ENCODE data around the gene PTPRN2. TPM values are rescaled to one million over a fixed set of nuclear protein-coding genes. Genes with fewer than 3 reads are reported as not detected.
A peak's percentile ranks its signal among the peaks of the same experiment; 100 is the strongest.

PTPRN2 gene
- total RNA-seq, 1 experiment from 2014 or later: 3.8 TPM

- peak; percentile 47 to 68 for DNase-seq
- Histone ChIP-seq H3K27me3 (peaks cover 11% of the 10 kb centered on the region), H3K9me3 (replicated peaks) (no peaks in the 10 kb centered on the region), H3K27ac (no peak overlapping the region), H3K4me1 (no peaks in the 10 kb centered on the region), H3K36me3 (no peaks in the 10 kb centered on the region), H3K4me3 (no peak overlapping the region)
These were observed 712.1 kb downstream of the PTPRN2 start for GRCh38 chr7:157875230-157876179.

- H3K4me3 ChIP-seq: no peak overlapping the region
- H3K27me3 ChIP-seq: peaks cover 17% of the 10 kb centered on the region
- DNase-seq: no peak
- no peak overlapping the region for H3K27ac ChIP-seq
- H3K9me3 ChIP-seq (replicated peaks): no peaks in the 10 kb centered on the region; the same call in 1 of the 2 replicates
- H3K36me3 ChIP-seq: no peaks in the 10 kb centered on the region
- no peaks in the 10 kb centered on the region for H3K4me1 ChIP-seq
These were observed 712.8 kb downstream of the PTPRN2 start for GRCh38 chr7:157874870-157875229.

- no peak overlapping the region for H3K27ac ChIP-seq
- no peak overlapping the region for H3K4me3 ChIP-seq
- no peaks in the 10 kb centered on the region for H3K4me1 ChIP-seq
- no peak for DNase-seq
- no peaks in the 10 kb centered on the region; the same call in 1 of the 2 replicates for H3K9me3 ChIP-seq (replicated peaks)
- H3K27me3 ChIP-seq: peaks cover 17% of the 10 kb centered on the region
- no peaks in the 10 kb centered on the region for H3K36me3 ChIP-seq
These were observed 713.3 kb downstream of the PTPRN2 start for GRCh38 chr7:157874208-157874816.

GRCh38 chr7:157873664-157874063, 714.0 kb downstream of the PTPRN2 start:
- Histone ChIP-seq H3K27me3 (peaks cover 17% of the 10 kb centered on the region), H3K4me3 (no peak overlapping the region), H3K4me1 (no peaks in the 10 kb centered on the region), H3K9me3 (replicated peaks) (no peaks in the 10 kb centered on the region; the same call in 1 of the 2 replicates), H3K36me3 (no peaks in the 10 kb centered on the region), H3K27ac (no peak overlapping the region)
- no peak for DNase-seq

GRCh38 chr7:157873181-157873580, 714.4 kb downstream of the PTPRN2 start:
- Histone ChIP-seq H3K4me1 (no peaks in the 10 kb centered on the region), H3K27me3 (peaks cover 17% of the 10 kb centered on the region), H3K9me3 (replicated peaks) (no peaks in the 10 kb centered on the region; the same call in 1 of the 2 replicates), H3K4me3 (no peak overlapping the region), H3K27ac (no peak overlapping the region), H3K36me3 (no peaks in the 10 kb centered on the region)
- no peak for DNase-seq

- H3K27me3 ChIP-seq: peaks cover 17% of the 10 kb centered on the region
- H3K4me1 ChIP-seq: no peaks in the 10 kb centered on the region
- no peaks in the 10 kb centered on the region; the same call in 1 of the 2 replicates for H3K9me3 ChIP-seq (replicated peaks)
- H3K36me3 ChIP-seq: no peaks in the 10 kb centered on the region
- H3K27ac ChIP-seq: no peak overlapping the region
- no peak overlapping the region for H3K4me3 ChIP-seq
- no peak for DNase-seq
These were observed 715.2 kb downstream of the PTPRN2 start for GRCh38 chr7:157872447-157872846.

- no peak overlapping the region for H3K4me3 ChIP-seq
- peaks cover 17% of the 10 kb centered on the region for H3K27me3 ChIP-seq
- H3K4me1 ChIP-seq: no peaks in the 10 kb centered on the region
- H3K36me3 ChIP-seq: no peaks in the 10 kb centered on the region
- DNase-seq: no peak
- no peak overlapping the region for H3K27ac ChIP-seq
- H3K9me3 ChIP-seq (replicated peaks): no peaks in the 10 kb centered on the region; the same call in 1 of the 2 replicates
These were observed 715.9 kb downstream of the PTPRN2 start for GRCh38 chr7:157871681-157872080.

- Histone ChIP-seq H3K36me3 (no peaks in the 10 kb centered on the region), H3K9me3 (replicated peaks) (no peaks in the 10 kb centered on the region; the same call in 1 of the 2 replicates), H3K4me3 (no peak overlapping the region), H3K27me3 (peaks cover 10% of the 10 kb centered on the region), H3K4me1 (no peaks in the 10 kb centered on the region), H3K27ac (no peak overlapping the region)
- no peak for DNase-seq
These were observed 716.9 kb downstream of the PTPRN2 start for GRCh38 chr7:157870644-157871290.

GRCh38 chr7:157869793-157870192, 717.8 kb downstream of the PTPRN2 start:
- Histone ChIP-seq H3K4me3 (no peak overlapping the region), H3K27me3 (peaks cover 9% of the 10 kb centered on the region), H3K4me1 (no peaks in the 10 kb centered on the region), H3K27ac (no peak overlapping the region), H3K9me3 (replicated peaks) (no peaks in the 10 kb centered on the region; the same call in 1 of the 2 replicates), H3K36me3 (no peaks in the 10 kb centered on the region)
- no peak for DNase-seq

- Histone ChIP-seq H3K36me3 (no peaks in the 10 kb centered on the region), H3K4me1 (no peaks in the 10 kb centered on the region), H3K9me3 (replicated peaks) (no peaks in the 10 kb centered on the region; the same call in 1 of the 2 replicates), H3K4me3 (no peak overlapping the region), H3K27me3 (peaks cover 23% of the 10 kb centered on the region), H3K27ac (no peak overlapping the region)
- DNase-seq: no peak
These were observed 719.8 kb downstream of the PTPRN2 start for GRCh38 chr7:157867685-157868305.

GRCh38 chr7:157866336-157866924, 721.2 kb downstream of the PTPRN2 start:
- no peaks in the 10 kb centered on the region for H3K36me3 ChIP-seq
- peaks cover 23% of the 10 kb centered on the region for H3K27me3 ChIP-seq
- no peak for DNase-seq
- no peak overlapping the region for H3K27ac ChIP-seq
- no peaks in the 10 kb centered on the region for H3K4me1 ChIP-seq
- no peaks in the 10 kb centered on the region; the same call in 1 of the 2 replicates for H3K9me3 ChIP-seq (replicated peaks)
- no peak overlapping the region for H3K4me3 ChIP-seq

- H3K27ac ChIP-seq: no peak overlapping the region
- DNase-seq: no peak
- no peaks in the 10 kb centered on the region for H3K36me3 ChIP-seq
- peaks cover 27% of the 10 kb centered on the region for H3K27me3 ChIP-seq
- no peaks in the 10 kb centered on the region; the same call in 1 of the 2 replicates for H3K9me3 ChIP-seq (replicated peaks)
- H3K4me3 ChIP-seq: no peak overlapping the region
- H3K4me1 ChIP-seq: no peaks in the 10 kb centered on the region
These were observed 722.1 kb downstream of the PTPRN2 start for GRCh38 chr7:157865351-157866165.

- Histone ChIP-seq H3K27ac (no peak overlapping the region), H3K9me3 (replicated peaks) (no peaks in the 10 kb centered on the region; the same call in 1 of the 2 replicates), H3K27me3 (peaks cover 20% of the 10 kb centered on the region), H3K4me1 (no peaks in the 10 kb centered on the region), H3K4me3 (no peak overlapping the region), H3K36me3 (no peaks in the 10 kb centered on the region)
- DNase-seq: no peak
These were observed 722.7 kb downstream of the PTPRN2 start for GRCh38 chr7:157864911-157865310.
